GM21528 (cell line): Measurements from ENCODE around the gene HSP90AA1.

Experiments
- ATAC-seq: cut with Tn5 transposase; IDR thresholded peaks from one replicate; pipeline ENCODE4 v1.9.1; 2021; ENCODE audit warnings: mild to moderate bottlenecking, moderate library complexity; ENCODE audit not compliant: unreplicated experiment, low FRiP score

HSP90AA1 gene

GRCh38 chr14:102044566-102044965 is 42.3 kb downstream of the HSP90AA1 start:
- ATAC-seq, result no peak

GRCh38 chr14:102043251-102044025 is 43.4 kb downstream of the HSP90AA1 start:
- ATAC-seq, result no peak

GRCh38 chr14:102042699-102043098 is 44.1 kb downstream of the HSP90AA1 start:
- no peak for ATAC-seq

DNA sequence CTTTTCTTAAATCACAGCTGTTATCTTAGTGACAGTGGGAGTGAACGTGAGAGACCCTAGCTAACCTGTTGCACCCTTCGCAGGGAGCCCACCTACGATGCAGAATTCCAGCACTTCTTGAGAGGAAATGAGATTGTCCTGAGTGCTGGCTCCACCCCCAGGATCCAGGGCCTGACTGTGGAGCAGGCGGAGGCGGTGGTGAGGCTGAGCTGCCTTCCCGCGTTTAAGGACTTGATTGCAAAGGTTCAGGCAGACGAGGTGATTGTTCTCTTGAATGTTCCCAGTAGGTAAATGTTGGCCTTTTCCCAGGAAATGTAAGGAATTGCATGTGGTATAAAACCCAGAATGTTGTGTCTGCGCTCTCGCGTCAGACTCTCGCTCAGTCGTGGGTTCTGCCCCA is 46.7 kb downstream of the HSP90AA1 start:
- no peak for ATAC-seq

- ATAC-seq, result no peak
Measured at GRCh38 chr14:102039157-102039556, 47.7 kb downstream of the HSP90AA1 start.

DNA sequence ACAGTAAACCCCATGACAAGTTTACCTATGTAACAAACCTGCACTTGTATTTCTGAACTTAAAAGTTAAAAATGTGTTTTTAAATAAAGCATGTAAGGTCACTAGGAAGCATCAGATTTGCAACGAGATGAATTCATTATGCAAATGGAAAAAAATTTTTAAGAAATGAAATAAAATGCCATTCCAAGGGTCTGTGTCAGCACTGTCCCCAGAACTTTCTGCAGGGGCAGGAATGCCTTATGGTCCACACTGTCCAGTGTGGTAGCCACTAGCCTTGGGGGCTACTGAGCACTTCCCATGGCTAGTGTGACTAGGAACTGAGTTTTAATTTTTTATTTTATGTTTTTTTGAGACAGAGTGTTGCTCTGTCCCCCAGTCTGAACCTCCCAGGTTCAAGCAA is 49.2 kb downstream of the HSP90AA1 start:
- no peak for ATAC-seq

DNA sequence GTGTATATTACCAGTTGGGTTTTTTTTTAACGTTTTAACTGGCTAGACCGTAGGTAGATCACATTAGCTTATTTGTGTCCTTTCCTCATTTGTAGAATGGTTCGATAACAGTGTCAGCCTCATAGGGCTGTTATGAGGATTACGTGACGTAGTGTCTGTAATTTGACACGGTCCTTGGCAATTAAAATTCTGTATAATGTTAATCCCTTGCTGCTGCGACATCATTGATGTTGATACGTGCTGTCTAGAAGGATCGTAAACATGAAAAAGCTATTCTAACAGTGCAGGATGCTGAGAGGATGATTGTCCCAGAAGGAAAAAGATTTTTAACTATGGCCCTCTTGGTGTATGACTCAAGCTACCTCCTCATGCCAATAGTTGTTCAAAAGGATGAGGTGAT is 50.9 kb downstream of the HSP90AA1 start:
- ATAC-seq, result no peak

DNA sequence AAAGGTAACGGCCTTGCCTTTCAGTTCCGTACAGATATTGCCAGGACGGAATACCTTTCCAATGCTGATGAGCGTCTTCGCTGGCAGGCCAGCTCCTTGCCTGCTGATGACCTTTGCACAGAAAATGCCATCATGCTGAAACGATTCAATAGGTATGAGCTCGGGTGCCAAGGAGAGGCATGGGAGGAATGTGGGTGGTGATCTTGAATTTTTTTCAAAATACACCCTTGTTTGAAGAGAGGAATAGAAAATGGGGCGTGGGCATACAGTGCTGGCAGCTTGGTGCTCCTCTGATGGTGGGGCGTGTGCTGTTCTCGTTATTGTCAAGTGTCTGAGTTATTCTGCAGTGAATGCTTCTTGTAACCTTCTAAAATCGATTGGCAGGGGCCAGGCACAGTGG is 52.5 kb downstream of the HSP90AA1 start:
- no peak for ATAC-seq

DNA sequence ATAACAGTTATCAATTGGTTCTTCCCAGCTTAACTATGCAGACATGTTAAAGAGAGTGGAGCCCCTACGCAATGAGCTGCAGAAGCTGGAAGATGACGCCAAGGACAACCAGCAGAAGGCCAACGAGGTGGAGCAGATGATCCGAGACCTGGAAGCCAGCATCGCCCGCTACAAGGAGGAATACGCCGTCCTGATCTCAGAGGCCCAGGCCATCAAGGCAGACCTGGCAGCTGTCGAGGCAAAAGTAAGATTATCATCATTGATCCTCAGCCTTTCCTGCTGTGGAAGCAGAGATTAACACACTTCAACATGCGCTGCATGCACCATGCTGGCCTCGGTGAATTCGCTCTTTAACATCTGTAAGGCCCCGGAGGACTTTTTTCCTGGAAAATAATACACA is 53.6 kb downstream of the HSP90AA1 start:
- ATAC-seq, result no peak
